A673 (cell line): Measurements from ENCODE around the gene COPRS. TPM values are rescaled to one million over a fixed set of nuclear protein-coding genes. Genes with fewer than 3 reads are reported as not detected.

Source experiments
- BruUV-seq: library from RNA; stranded (reverse); fragments of 400-500 nt; replicated peaks from 2 replicates; lab custom pipeline; 2021; lab: Mats Ljungman, UMichigan
- CTCF ChIA-PET: fragments of 300-600 bp; sonication (Branson Sonifier 250); formaldehyde crosslinking; loops from one replicate; lab custom pipeline; 2022; ENCODE audit warnings: antibody characterized with exemption; lab: Charles Lee
- POLR2A ChIA-PET: fragments of 300-600 bp; sonication (Branson Sonifier 250); formaldehyde crosslinking; loops from one replicate; lab custom pipeline; 2022; ENCODE audit warnings: antibody characterized with exemption; ENCODE audit not compliant: low non-redundant PET; lab: Charles Lee
- DNase-seq: peaks from one replicate; pipeline ENCODE4 v3.0.0-alpha.2; 2015; ENCODE audit warnings: low spot score
- H3K27ac ChIP-seq: fragments of 200-600 bp; sonication (generic); 2 replicates; pipeline ENCODE4 v1.5.1; 2016; ENCODE audit warnings: mixed run types, low read depth, mild to moderate bottlenecking, mixed read lengths, antibody characterized with exemption, low read length; ENCODE audit not compliant: poor library complexity, severe bottlenecking
- H3K27me3 ChIP-seq: fragments of 200-600 bp; sonication (generic); replicated peaks from 2 replicates; pipeline ENCODE4 v1.6.1; 2017; ENCODE audit warnings: mixed run types, low read depth, mild to moderate bottlenecking, mixed read lengths, antibody characterized with exemption, low read length; ENCODE audit not compliant: insufficient read depth, poor library complexity
- H3K36me3 ChIP-seq: fragments of 200-600 bp; sonication (generic); 2 replicates; pipeline ENCODE4 v1.6.1; 2016; ENCODE audit warnings: mixed run types, mild to moderate bottlenecking, mixed read lengths, antibody characterized with exemption, low read length; ENCODE audit not compliant: insufficient read depth, poor library complexity, severe bottlenecking
- H3K4me1 ChIP-seq: fragments of 200-600 bp; sonication (generic); 2 replicates; pipeline ENCODE4 v1.6.1; 2017; ENCODE audit warnings: mixed run types, mild to moderate bottlenecking, mixed read lengths, antibody characterized with exemption, low read length; ENCODE audit not compliant: insufficient read depth, poor library complexity, severe bottlenecking
- H3K4me3 ChIP-seq: fragments of 200-600 bp; sonication (generic); 2 replicates; pipeline ENCODE4 v1.5.1; 2016; ENCODE audit warnings: low read depth, mixed run types, mild to moderate bottlenecking, mixed read lengths, low read length; ENCODE audit not compliant: poor library complexity, severe bottlenecking
- H3K9me3 ChIP-seq: fragments of 200-600 bp; sonication (generic); 2 replicates; pipeline ENCODE4 v1.6.1; 2016; ENCODE audit warnings: mixed run types, low read depth, mild to moderate bottlenecking, mixed read lengths, antibody characterized with exemption, low read length; ENCODE audit not compliant: poor library complexity, severe bottlenecking
- EZH2 ChIP-seq: fragments of 200-600 bp; sonication (generic); IDR thresholded peaks from 2 replicates; pipeline ENCODE4 v1.6.1; 2017; ENCODE audit warnings: borderline replicate concordance, low read depth, mild to moderate bottlenecking, mixed read lengths, antibody characterized with exemption, low read length; ENCODE audit not compliant: poor library complexity, severe bottlenecking
- intact Hi-C: fragments of 100-400 bp; cut with micrococcal nuclease; formaldehyde crosslinking; loops from one replicate; pipeline ENCODE4 v1.10.0; 2022; ENCODE audit not compliant: unreplicated experiment
- total RNA-seq: library from RNA; stranded (reverse); gene quantifications from 2 replicates; pipeline ENCODE4 v1.2.3, GENCODE V29; 2021
- TF ChIP-seq, protein P1 (sequence below): fragments of 300-800, 200-600 bp; sonication (generic); conservative IDR thresholded peaks from 2 replicates; pipeline ENCODE4 v1.5.1; 2017; ENCODE audit warnings: low read depth, mild to moderate bottlenecking, antibody characterized with exemption, low read length, moderate library complexity, mixed read lengths

Gene COPRS
- total RNA-seq, 1 experiment from 2014 or later, result 33.3 TPM

DNA sequence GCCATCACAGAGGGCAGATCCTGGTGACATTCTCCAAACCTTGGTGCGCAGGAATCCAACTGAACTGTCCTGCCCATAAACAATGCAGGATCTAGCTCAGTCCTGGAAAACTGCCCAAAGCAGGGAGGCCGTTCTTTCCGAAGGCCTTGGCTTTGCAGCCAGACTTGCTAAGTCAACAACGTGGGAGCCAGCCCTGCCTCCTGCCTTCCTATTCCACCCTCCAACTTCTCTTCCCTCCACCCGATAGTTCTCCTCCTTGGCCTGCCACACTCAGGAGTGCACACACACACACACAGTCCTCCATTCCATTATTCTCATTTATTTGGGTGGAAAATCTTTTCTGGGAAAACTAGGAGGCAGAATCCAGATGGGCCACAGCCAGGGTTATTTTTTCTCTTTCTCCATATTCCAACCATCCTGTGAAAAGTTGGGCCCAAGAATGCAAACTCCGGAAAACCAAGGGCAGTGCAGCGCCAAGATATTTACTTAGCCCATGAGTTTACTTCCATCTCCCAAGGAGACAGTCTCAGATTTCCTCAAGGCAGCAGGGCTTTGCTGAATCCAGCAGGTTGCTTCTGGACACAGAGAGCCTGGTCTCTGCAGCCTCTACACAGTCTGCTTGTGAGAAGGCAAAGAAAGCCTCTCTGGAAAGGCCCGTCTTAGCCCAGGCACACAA, 15.8 kb downstream of the COPRS start:
- no peak for DNase-seq
- no peak for TF ChIP-seq EZH2
- TF ChIP-seq, protein P1, sequence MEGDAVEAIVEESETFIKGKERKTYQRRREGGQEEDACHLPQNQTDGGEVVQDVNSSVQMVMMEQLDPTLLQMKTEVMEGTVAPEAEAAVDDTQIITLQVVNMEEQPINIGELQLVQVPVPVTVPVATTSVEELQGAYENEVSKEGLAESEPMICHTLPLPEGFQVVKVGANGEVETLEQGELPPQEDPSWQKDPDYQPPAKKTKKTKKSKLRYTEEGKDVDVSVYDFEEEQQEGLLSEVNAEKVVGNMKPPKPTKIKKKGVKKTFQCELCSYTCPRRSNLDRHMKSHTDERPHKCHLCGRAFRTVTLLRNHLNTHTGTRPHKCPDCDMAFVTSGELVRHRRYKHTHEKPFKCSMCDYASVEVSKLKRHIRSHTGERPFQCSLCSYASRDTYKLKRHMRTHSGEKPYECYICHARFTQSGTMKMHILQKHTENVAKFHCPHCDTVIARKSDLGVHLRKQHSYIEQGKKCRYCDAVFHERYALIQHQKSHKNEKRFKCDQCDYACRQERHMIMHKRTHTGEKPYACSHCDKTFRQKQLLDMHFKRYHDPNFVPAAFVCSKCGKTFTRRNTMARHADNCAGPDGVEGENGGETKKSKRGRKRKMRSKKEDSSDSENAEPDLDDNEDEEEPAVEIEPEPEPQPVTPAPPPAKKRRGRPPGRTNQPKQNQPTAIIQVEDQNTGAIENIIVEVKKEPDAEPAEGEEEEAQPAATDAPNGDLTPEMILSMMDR, result no peak
- Histone ChIP-seq H3K4me3 (no peak overlapping the region), H3K4me1 (no peaks in the 10 kb centered on the region), H3K9me3 (no peaks in the 10 kb centered on the region), H3K27me3 (no peaks in the 10 kb centered on the region), H3K36me3 (no peaks in the 10 kb centered on the region), H3K27ac (no peak overlapping the region)
- BruUV-seq, result no TSS peak
- ChIA-PET CTCF (interaction anchor here (0.5 to 1.4 kb wide), 2 partner anchors 150 to 309 kb away, joined by 4 to 5 read pairs; no protein-coding TSS in a partner anchor), POLR2A (no interaction called here)
- intact Hi-C loops, result loop anchor here (5.0 kb wide), 3 partner anchors 311 to 456 kb away; no protein-coding TSS in a partner anchor

DNA sequence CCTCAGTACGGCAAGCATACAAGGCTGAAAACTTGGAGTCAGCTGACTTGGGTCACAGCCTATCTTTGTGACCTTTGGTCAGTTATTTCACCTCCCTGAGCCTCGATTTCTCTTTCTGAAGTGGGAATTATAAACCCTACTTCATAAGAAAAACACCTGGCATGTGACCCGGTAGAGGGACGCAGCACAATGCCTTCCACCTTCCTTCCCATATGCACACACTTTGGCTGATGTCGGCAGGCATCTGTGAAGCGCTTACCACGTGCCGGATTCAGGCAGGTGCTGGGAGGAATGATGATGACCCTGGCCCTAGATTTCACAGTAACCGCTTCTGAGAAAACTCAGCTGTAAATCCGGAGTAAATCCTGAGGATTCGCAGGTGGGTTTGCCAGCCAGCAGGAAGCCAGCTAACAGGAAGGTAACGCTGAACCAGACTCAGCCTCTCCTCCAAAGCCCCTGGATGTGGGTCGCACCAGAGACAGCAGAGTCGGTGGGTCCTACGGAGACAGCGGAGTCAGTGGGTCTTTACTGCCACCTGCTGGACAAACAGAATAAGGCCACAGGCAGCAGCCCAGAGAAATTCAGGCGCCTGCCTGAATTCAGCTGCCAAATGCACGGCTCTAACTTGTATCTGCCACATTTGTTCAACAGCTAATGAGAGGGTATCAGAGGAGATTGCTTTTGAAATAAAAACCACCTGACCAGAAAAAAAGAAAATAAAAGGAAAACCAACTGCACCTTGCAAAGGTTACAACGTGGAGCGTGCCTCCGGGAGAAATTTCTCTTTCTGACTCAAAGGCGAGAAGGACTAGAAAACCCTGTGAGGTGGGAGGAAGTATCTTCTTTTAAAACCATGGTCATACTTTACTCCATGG, 16.6 kb downstream of the COPRS start:
- TF ChIP-seq, protein P1, result peak; percentile 77
- no peak for TF ChIP-seq EZH2
- no peaks in the 10 kb centered on the region for H3K36me3 ChIP-seq
- H3K27ac ChIP-seq, result no peak overlapping the region
- no peaks in the 10 kb centered on the region for H3K4me1 ChIP-seq
- H3K9me3 ChIP-seq, result no peaks in the 10 kb centered on the region
- ChIA-PET CTCF (interaction anchor here (0.5 to 1.4 kb wide), 3 partner anchors 149 to 454 kb away, joined by 4 to 19 read pairs (median 5); no protein-coding TSS in a partner anchor), POLR2A (no interaction called here)
- no TSS peak for BruUV-seq
- DNase-seq, result peak; percentile 60
- intact Hi-C loops, result loop anchor here (5.0 kb wide), 3 partner anchors 310 to 455 kb away; no protein-coding TSS in a partner anchor
- H3K27me3 ChIP-seq, result no peaks in the 10 kb centered on the region
- H3K4me3 ChIP-seq, result no peak overlapping the region

DNA sequence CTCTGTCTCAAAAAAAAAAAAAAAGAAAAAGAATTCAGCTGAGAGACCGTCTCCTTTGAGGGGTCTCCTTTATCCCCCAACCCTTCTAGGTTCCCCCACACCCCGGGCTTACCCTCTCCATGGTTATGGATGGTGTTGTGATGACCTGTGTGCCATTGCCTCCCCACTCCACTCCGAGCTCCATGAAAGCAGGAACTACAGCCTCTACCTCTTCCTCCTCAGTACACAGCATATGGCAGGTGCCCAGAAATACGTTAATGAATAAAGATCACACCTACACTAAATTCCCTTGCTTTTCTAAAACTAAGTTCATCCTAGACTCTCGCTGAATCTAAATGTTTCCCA, 17.2 kb downstream of the COPRS start:
- H3K4me3 ChIP-seq, result no peak overlapping the region

More for the DNA sequence above, 17.2 kb downstream of the COPRS start:
- no peaks in the 10 kb centered on the region for H3K4me1 ChIP-seq
- H3K36me3 ChIP-seq, result no peaks in the 10 kb centered on the region
- BruUV-seq, result no TSS peak
- TF ChIP-seq, protein P1, result no peak
- TF ChIP-seq EZH2, result no peak
- no peak overlapping the region for H3K27ac ChIP-seq
- intact Hi-C loops, result loop anchor here (5.0 kb wide), 3 partner anchors 310 to 455 kb away; no protein-coding TSS in a partner anchor
- DNase-seq, result no peak
- no peaks in the 10 kb centered on the region for H3K9me3 ChIP-seq
- H3K27me3 ChIP-seq, result no peaks in the 10 kb centered on the region
- POLR2A ChIA-PET, result no interaction called here
- CTCF ChIA-PET, result interaction anchor here (0.5 kb wide), 1 partner anchor 455 kb away, joined by 19 read pairs; no protein-coding TSS in a partner anchor
